GM12878 (cell line): ENCODE measurements around the gene DUSP16. TPM values are rescaled to one million over a fixed set of nuclear protein-coding genes. Genes with fewer than 3 reads are reported as not detected.

Source experiments
- CHD2 ChIP-seq: IDR thresholded peaks from 2 replicates; pipeline ENCODE4 v1.6.1; 2011; ENCODE audit warnings: low read depth, low read length, improper control_type of control experiment, borderline replicate concordance
- IKZF1 ChIP-seq: fragments of 450-650 bp; conservative IDR thresholded peaks from 2 replicates; pipeline ENCODE4 v1.6.1; 2017; ENCODE audit warnings: antibody characterized with exemption, mild to moderate bottlenecking
- JUND ChIP-seq: IDR thresholded peaks from 2 replicates; pipeline ENCODE4 v1.6.1; 2012; ENCODE audit warnings: low read depth, mild to moderate bottlenecking, low read length, improper control_type of control experiment, moderate library complexity
- MTA2 ChIP-seq: fragments of 450-650 bp; IDR thresholded peaks from 2 replicates; pipeline ENCODE4 v1.6.1; 2016; ENCODE audit warnings: low read depth, mild to moderate bottlenecking, moderate library complexity
- MYB ChIP-seq: fragments of 150-350 bp; IDR thresholded peaks from 2 replicates; pipeline ENCODE4 v1.6.1; 2014; ENCODE audit warnings: mild to moderate bottlenecking, low read depth, low read length, borderline replicate concordance
- NFIC ChIP-seq: IDR thresholded peaks from 2 replicates; pipeline ENCODE4 v1.6.1; 2012; ENCODE audit warnings: low read depth, mild to moderate bottlenecking, inconsistent platforms, low read length, moderate library complexity
- RELA ChIP-seq: fragments of 450-650 bp; IDR thresholded peaks from 2 replicates; pipeline ENCODE4 v1.8.0; 2014; ENCODE audit warnings: borderline replicate concordance; ENCODE audit not compliant: partially characterized antibody
- TAF1 ChIP-seq: IDR thresholded peaks from 2 replicates; pipeline ENCODE4 v1.6.1; 2011; ENCODE audit warnings: mild to moderate bottlenecking, low read depth, low read length, borderline replicate concordance
- TCF3 ChIP-seq: IDR thresholded peaks from 2 replicates; pipeline ENCODE4 v1.6.1; 2012; ENCODE audit warnings: low read depth, mild to moderate bottlenecking, low read length, borderline replicate concordance; ENCODE audit not compliant: insufficient read depth
- polyA plus RNA-seq, 11 experiments: library from polyadenylated mRNA; depleted of rRNA in 4 of 11; unstranded in 6 of 11; stranded (reverse) in 5 of 11; fragments of >200 nt; fragmentation: Nextera tagmentation in 4 of 11; fragmentation: Illumina TruSeq in 1 of 11; extraction: Ambion mirVana in 4 of 11; extraction: Trizol in 1 of 11; gene quantifications; 1 replicate in 1 of 11; 2 replicates in 10 of 11; pipeline versions ENCODE4 v1.2.1 to v1.2.3, GENCODE V29; 2011 to 2016; ENCODE audit warnings: inconsistent platforms in 2 of 11, missing spikeins in 2 of 11, low read depth in 1 of 11
- total RNA-seq, 4 experiments: library from RNA; depleted of rRNA in 3 of 4; stranded (reverse); fragments of >200 nt in 3 of 4; fragmentation: Illumina TruSeq in 1 of 4; extraction: Trizol in 1 of 4; gene quantifications; 2 replicates each; pipeline versions ENCODE4 v1.2.1 to v1.2.3, GENCODE V29; 2013 to 2021
- TF ChIP-seq, protein P1 (sequence below): fragments of 450-650 bp; conservative IDR thresholded peaks from 2 replicates; pipeline ENCODE4 v1.6.1; 2017; ENCODE audit warnings: mild to moderate bottlenecking, moderate library complexity
- TF ChIP-seq, protein P2 (sequence below): fragments of 450-650 bp; IDR thresholded peaks from 2 replicates; pipeline ENCODE4 v1.6.1; 2017; ENCODE audit warnings: low read depth, mild to moderate bottlenecking, moderate library complexity
- TF ChIP-seq, protein P3 (sequence below): IDR thresholded peaks from 2 replicates; pipeline ENCODE4 v1.6.1; 2011; ENCODE audit warnings: low read depth, low read length, improper control_type of control experiment, borderline replicate concordance
- TF ChIP-seq, protein P4 (sequence below): IDR thresholded peaks from 2 replicates; pipeline ENCODE4 v1.6.1; 2012; ENCODE audit warnings: mild to moderate bottlenecking, low read depth, low read length
- TF ChIP-seq, protein P5 (sequence below): IDR thresholded peaks from 2 replicates; pipeline ENCODE4 v1.6.1; 2011; ENCODE audit warnings: borderline replicate concordance, low read depth, mild to moderate bottlenecking, moderate library complexity, mixed read lengths, low read length; ENCODE audit not compliant: insufficient read depth; ENCODE audit errors: extremely low read length
- TF ChIP-seq, protein P6 (sequence below): fragments of 450-650 bp; IDR thresholded peaks from 2 replicates; pipeline ENCODE4 v1.6.1; 2018; ENCODE audit warnings: mild to moderate bottlenecking, low read depth, moderate library complexity; ENCODE audit not compliant: partially characterized antibody
- TF ChIP-seq, protein P7 (sequence below): IDR thresholded peaks from 2 replicates; pipeline ENCODE4 v1.6.1; 2012; ENCODE audit warnings: low read depth, low read length, improper control_type of control experiment

DUSP16 gene
- total and polyA plus RNA-seq, 10 of the 15 experiments (the other 5 are each of a cell fraction or from before 2014, with no cell fraction given) = 3.9 to 75.3 (median 26.8) TPM

DNA sequence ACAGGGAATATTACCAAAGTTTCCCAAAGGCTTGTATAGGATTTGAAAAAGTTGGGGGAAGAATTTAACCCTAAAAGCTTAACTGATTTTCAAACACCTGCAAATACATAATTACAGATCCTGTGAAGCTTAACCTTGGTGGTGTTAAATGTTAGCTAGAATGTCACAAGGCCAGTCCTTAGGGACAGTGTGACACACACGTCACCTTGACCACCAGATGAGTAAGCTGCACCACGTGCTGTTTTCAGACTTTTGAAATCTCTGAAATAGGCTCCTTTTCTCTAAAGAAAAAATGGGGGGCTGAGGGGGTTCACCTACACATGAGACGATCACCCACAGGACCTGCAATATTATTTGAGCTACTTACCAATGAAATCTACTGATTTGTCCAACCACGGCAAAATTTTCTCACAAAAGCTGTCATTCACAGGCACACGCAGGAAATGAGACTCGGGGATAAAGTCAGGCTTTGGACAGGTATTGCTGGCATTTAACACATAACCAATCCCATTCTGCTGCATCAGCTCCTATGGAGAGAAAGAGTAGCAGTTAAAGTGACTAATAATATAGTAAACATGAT is 75.9 kb downstream of the DUSP16 start (continued):
- TF ChIP-seq, protein P1, sequence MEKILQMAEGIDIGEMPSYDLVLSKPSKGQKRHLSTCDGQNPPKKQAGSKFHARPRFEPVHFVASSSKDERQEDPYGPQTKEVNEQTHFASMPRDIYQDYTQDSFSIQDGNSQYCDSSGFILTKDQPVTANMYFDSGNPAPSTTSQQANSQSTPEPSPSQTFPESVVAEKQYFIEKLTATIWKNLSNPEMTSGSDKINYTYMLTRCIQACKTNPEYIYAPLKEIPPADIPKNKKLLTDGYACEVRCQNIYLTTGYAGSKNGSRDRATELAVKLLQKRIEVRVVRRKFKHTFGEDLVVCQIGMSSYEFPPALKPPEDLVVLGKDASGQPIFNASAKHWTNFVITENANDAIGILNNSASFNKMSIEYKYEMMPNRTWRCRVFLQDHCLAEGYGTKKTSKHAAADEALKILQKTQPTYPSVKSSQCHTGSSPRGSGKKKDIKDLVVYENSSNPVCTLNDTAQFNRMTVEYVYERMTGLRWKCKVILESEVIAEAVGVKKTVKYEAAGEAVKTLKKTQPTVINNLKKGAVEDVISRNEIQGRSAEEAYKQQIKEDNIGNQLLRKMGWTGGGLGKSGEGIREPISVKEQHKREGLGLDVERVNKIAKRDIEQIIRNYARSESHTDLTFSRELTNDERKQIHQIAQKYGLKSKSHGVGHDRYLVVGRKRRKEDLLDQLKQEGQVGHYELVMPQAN = 0 out of 2 replicates have a peak, but pooled peaks have one; percentile 52
- peak; percentile 87 for TF ChIP-seq CHD2
- TF ChIP-seq, protein P2, sequence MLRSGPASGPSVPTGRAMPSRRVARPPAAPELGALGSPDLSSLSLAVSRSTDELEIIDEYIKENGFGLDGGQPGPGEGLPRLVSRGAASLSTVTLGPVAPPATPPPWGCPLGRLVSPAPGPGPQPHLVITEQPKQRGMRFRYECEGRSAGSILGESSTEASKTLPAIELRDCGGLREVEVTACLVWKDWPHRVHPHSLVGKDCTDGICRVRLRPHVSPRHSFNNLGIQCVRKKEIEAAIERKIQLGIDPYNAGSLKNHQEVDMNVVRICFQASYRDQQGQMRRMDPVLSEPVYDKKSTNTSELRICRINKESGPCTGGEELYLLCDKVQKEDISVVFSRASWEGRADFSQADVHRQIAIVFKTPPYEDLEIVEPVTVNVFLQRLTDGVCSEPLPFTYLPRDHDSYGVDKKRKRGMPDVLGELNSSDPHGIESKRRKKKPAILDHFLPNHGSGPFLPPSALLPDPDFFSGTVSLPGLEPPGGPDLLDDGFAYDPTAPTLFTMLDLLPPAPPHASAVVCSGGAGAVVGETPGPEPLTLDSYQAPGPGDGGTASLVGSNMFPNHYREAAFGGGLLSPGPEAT = peak; percentile 86; the same call in 1 of the 2 replicates
- peak; percentile 95 for TF ChIP-seq MTA2
- peak; percentile 63; the same call in 1 of the 2 replicates for TF ChIP-seq NFIC
- TF ChIP-seq TAF1 = no peak
- TF ChIP-seq, protein P3, sequence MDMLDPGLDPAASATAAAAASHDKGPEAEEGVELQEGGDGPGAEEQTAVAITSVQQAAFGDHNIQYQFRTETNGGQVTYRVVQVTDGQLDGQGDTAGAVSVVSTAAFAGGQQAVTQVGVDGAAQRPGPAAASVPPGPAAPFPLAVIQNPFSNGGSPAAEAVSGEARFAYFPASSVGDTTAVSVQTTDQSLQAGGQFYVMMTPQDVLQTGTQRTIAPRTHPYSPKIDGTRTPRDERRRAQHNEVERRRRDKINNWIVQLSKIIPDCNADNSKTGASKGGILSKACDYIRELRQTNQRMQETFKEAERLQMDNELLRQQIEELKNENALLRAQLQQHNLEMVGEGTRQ = peak; percentile 87
- no peak for TF ChIP-seq TCF3
- TF ChIP-seq, protein P4, sequence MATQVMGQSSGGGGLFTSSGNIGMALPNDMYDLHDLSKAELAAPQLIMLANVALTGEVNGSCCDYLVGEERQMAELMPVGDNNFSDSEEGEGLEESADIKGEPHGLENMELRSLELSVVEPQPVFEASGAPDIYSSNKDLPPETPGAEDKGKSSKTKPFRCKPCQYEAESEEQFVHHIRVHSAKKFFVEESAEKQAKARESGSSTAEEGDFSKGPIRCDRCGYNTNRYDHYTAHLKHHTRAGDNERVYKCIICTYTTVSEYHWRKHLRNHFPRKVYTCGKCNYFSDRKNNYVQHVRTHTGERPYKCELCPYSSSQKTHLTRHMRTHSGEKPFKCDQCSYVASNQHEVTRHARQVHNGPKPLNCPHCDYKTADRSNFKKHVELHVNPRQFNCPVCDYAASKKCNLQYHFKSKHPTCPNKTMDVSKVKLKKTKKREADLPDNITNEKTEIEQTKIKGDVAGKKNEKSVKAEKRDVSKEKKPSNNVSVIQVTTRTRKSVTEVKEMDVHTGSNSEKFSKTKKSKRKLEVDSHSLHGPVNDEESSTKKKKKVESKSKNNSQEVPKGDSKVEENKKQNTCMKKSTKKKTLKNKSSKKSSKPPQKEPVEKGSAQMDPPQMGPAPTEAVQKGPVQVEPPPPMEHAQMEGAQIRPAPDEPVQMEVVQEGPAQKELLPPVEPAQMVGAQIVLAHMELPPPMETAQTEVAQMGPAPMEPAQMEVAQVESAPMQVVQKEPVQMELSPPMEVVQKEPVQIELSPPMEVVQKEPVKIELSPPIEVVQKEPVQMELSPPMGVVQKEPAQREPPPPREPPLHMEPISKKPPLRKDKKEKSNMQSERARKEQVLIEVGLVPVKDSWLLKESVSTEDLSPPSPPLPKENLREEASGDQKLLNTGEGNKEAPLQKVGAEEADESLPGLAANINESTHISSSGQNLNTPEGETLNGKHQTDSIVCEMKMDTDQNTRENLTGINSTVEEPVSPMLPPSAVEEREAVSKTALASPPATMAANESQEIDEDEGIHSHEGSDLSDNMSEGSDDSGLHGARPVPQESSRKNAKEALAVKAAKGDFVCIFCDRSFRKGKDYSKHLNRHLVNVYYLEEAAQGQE = no peak
- peak; percentile 86 for TF ChIP-seq RELA
- peak; percentile 92 for TF ChIP-seq IKZF1
- TF ChIP-seq, protein P5, sequence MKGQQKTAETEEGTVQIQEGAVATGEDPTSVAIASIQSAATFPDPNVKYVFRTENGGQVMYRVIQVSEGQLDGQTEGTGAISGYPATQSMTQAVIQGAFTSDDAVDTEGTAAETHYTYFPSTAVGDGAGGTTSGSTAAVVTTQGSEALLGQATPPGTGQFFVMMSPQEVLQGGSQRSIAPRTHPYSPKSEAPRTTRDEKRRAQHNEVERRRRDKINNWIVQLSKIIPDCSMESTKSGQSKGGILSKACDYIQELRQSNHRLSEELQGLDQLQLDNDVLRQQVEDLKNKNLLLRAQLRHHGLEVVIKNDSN = peak; percentile 46
- peak; percentile 75; the same call in 1 of the 2 replicates for TF ChIP-seq JUND
- peak; percentile 80 for TF ChIP-seq MYB
- TF ChIP-seq, protein P6, sequence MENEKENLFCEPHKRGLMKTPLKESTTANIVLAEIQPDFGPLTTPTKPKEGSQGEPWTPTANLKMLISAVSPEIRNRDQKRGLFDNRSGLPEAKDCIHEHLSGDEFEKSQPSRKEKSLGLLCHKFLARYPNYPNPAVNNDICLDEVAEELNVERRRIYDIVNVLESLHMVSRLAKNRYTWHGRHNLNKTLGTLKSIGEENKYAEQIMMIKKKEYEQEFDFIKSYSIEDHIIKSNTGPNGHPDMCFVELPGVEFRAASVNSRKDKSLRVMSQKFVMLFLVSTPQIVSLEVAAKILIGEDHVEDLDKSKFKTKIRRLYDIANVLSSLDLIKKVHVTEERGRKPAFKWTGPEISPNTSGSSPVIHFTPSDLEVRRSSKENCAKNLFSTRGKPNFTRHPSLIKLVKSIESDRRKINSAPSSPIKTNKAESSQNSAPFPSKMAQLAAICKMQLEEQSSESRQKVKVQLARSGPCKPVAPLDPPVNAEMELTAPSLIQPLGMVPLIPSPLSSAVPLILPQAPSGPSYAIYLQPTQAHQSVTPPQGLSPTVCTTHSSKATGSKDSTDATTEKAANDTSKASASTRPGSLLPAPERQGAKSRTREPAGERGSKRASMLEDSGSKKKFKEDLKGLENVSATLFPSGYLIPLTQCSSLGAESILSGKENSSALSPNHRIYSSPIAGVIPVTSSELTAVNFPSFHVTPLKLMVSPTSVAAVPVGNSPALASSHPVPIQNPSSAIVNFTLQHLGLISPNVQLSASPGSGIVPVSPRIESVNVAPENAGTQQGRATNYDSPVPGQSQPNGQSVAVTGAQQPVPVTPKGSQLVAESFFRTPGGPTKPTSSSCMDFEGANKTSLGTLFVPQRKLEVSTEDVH = peak; percentile 59
- TF ChIP-seq, protein P7, sequence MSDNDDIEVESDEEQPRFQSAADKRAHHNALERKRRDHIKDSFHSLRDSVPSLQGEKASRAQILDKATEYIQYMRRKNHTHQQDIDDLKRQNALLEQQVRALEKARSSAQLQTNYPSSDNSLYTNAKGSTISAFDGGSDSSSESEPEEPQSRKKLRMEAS = peak; percentile 78; the same call in 1 of the 2 replicates
